Esophagus muscularis mucosa (tissue), 3 donors: Measurements from ENCODE around the gene ABCG2.

Source experiments
- CTCF ChIP-seq, 3 experiments: fragments of 200-600 bp in 2 of 3; fragments of 450-650 bp in 1 of 3; sonication (generic) in 2 of 3; IDR thresholded peaks; one replicate each; pipeline ENCODE4 v1.5.1; 2017 to 2019; ENCODE audit warnings: antibody characterized with exemption in 3 of 3, mild to moderate bottlenecking in 2 of 3, moderate library complexity in 1 of 3
- POLR2A ChIP-seq: fragments of 450-650 bp; IDR thresholded peaks from one replicate; pipeline ENCODE4 v1.6.1; 2017; ENCODE audit warnings: antibody characterized with exemption, moderate library complexity, mild to moderate bottlenecking, low read depth

- TF ChIP-seq CTCF (IDR thresholded peaks at IDR 0.05) (no peak), POLR2A (no peak)
These were observed 9.9 kb downstream of the ABCG2 start for GRCh38 chr4:88148560-88148959.
